Measurements from ENCODE around the gene ITGB4. TPM values are rescaled to one million over a fixed set of nuclear protein-coding genes. Genes with fewer than 3 reads are reported as not detected.
A peak's percentile ranks its signal among the peaks of the same experiment; 100 is the strongest.

ITGB4 gene
- total RNA-seq, 1 donor from 2014 or later, result 26.4 TPM

GRCh38 chr17:75693500-75694481, 27.5 kb upstream of the ITGB4 start:
- no peaks in the 10 kb centered on the region for H3K27me3 Mint-ChIP-seq
- H3K36me3 Mint-ChIP-seq, result peaks cover 21% of the 10 kb centered on the region
- TF ChIP-seq CTCF (conservative IDR thresholded peaks at IDR 0.05), result no peak
- H3K9me3 Mint-ChIP-seq, result no peaks in the 10 kb centered on the region
- H3K4me1 Mint-ChIP-seq (ENCODE audit: unreplicated experiment), result peaks cover 38% of the 10 kb centered on the region
- DNase-seq (ENCODE audit: extremely low spot score, unreplicated experiment), result no peak
- H3K4me3 Mint-ChIP-seq, result no peak overlapping the region
- peak overlapping the region; percentile 34 for H3K27ac Mint-ChIP-seq

GRCh38 chr17:75694536-75694935, 26.7 kb upstream of the ITGB4 start:
- Mint-ChIP-seq H3K4me3 (no peak overlapping the region), H3K9me3 (no peaks in the 10 kb centered on the region), H3K27ac (peak overlapping the region; percentile 71), H3K4me1 (ENCODE audit: unreplicated experiment) (peaks cover 31% of the 10 kb centered on the region), H3K36me3 (peaks cover 22% of the 10 kb centered on the region), H3K27me3 (no peaks in the 10 kb centered on the region)
- DNase-seq (ENCODE audit: extremely low spot score, unreplicated experiment), result no peak
- TF ChIP-seq CTCF (conservative IDR thresholded peaks at IDR 0.05), result no peak

GRCh38 chr17:75695141-75695829, 26.0 kb upstream of the ITGB4 start:
- peaks cover 22% of the 10 kb centered on the region for H3K36me3 Mint-ChIP-seq

GRCh38 chr17:75695830-75696271, 25.4 kb upstream of the ITGB4 start:
- Mint-ChIP-seq H3K27me3 (no peaks in the 10 kb centered on the region), H3K4me1 (ENCODE audit: unreplicated experiment) (peaks cover 27% of the 10 kb centered on the region), H3K4me3 (no peak overlapping the region), H3K9me3 (no peaks in the 10 kb centered on the region), H3K27ac (no peak overlapping the region), H3K36me3 (peaks cover 22% of the 10 kb centered on the region)
- TF ChIP-seq CTCF (conservative IDR thresholded peaks at IDR 0.05), result no peak
- DNase-seq (ENCODE audit: extremely low spot score, unreplicated experiment), result no peak

More at GRCh38 chr17:75695141-75695829, 26.0 kb upstream of the ITGB4 start:
- H3K9me3 Mint-ChIP-seq, result no peaks in the 10 kb centered on the region
- TF ChIP-seq CTCF (conservative IDR thresholded peaks at IDR 0.05), result no peak
- H3K4me1 Mint-ChIP-seq (ENCODE audit: unreplicated experiment), result peaks cover 27% of the 10 kb centered on the region
- peak overlapping the region; percentile 33 for H3K4me3 Mint-ChIP-seq
- DNase-seq (ENCODE audit: extremely low spot score, unreplicated experiment), result no peak
- peak overlapping the region; percentile 71 for H3K27ac Mint-ChIP-seq
- H3K27me3 Mint-ChIP-seq, result no peaks in the 10 kb centered on the region

GRCh38 chr17:75697651-75698291, 23.5 kb upstream of the ITGB4 start:
- H3K27ac Mint-ChIP-seq, result peak overlapping the region; percentile 73
- no peak for DNase-seq (ENCODE audit: extremely low spot score, unreplicated experiment)
- H3K9me3 Mint-ChIP-seq, result no peaks in the 10 kb centered on the region
- peaks cover 21% of the 10 kb centered on the region for H3K4me1 Mint-ChIP-seq (ENCODE audit: unreplicated experiment)
- no peaks in the 10 kb centered on the region for H3K27me3 Mint-ChIP-seq
- H3K36me3 Mint-ChIP-seq, result peaks cover 28% of the 10 kb centered on the region
- H3K4me3 Mint-ChIP-seq, result peak overlapping the region; percentile 7
- no peak for TF ChIP-seq CTCF (conservative IDR thresholded peaks at IDR 0.05)
